ENCODE measurements around the gene GEN1. TPM values are rescaled to one million over a fixed set of nuclear protein-coding genes. Genes with fewer than 3 reads are reported as not detected.

GEN1 gene
- total and polyA plus RNA-seq, 2 of the 13 experiments (the other 11 are each of a cell fraction or from before 2014, with no cell fraction given), result 9.9 to 27.1 TPM

- TF ChIP-seq ZHX1 (CRISPR knock-in tag; IDR thresholded peaks at IDR 0.05; ENCODE audit: low read depth) (0 out of 2 replicates have a peak, but pooled peaks have one; percentile 26), ZNF331 (CRISPR knock-in tag; IDR thresholded peaks at IDR 0.05) (no peak), SCMH1 (CRISPR knock-in tag; IDR thresholded peaks at IDR 0.05; ENCODE audit: borderline replicate concordance) (no peak), PHF5A (CRISPR knock-in tag; IDR thresholded peaks at IDR 0.05; ENCODE audit: low read depth, unreplicated experiment) (no peak), GATAD2A (CRISPR knock-in tag; IDR thresholded peaks at IDR 0.05) (peak; percentile 56; the same call in 1 of the 2 replicates), SATB2 (CRISPR knock-in tag; IDR thresholded peaks at IDR 0.05) (0 out of 2 replicates have a peak, but pooled peaks have one; percentile 45), RBM39 (IDR thresholded peaks at IDR 0.05; ENCODE audit: low read depth, low read length, poor library complexity, severe bottlenecking) (no peak), HNF4G (IDR thresholded peaks at IDR 0.05; ENCODE audit: borderline replicate concordance, low read depth, low read length) (peak; percentile 48), HNF4G (CRISPR knock-in tag; IDR thresholded peaks at IDR 0.05; ENCODE audit: borderline replicate concordance, low read depth) (no peak), ARID5B (CRISPR knock-in tag; IDR thresholded peaks at IDR 0.05) (peak; percentile 56), ZNF329 (CRISPR knock-in tag; IDR thresholded peaks at IDR 0.05; ENCODE audit: low read depth) (no peak), MNT (IDR thresholded peaks at IDR 0.05) (no peak), RCOR2 (CRISPR knock-in tag; IDR thresholded peaks at IDR 0.05) (no peak), MEF2D (CRISPR knock-in tag; IDR thresholded peaks at IDR 0.05) (no peak)
- TF ChIP-seq, protein P1, sequence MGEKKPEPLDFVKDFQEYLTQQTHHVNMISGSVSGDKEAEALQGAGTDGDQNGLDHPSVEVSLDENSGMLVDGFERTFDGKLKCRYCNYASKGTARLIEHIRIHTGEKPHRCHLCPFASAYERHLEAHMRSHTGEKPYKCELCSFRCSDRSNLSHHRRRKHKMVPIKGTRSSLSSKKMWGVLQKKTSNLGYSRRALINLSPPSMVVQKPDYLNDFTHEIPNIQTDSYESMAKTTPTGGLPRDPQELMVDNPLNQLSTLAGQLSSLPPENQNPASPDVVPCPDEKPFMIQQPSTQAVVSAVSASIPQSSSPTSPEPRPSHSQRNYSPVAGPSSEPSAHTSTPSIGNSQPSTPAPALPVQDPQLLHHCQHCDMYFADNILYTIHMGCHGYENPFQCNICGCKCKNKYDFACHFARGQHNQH (CRISPR knock-in tag; IDR thresholded peaks at IDR 0.05), result no peak
- TF ChIP-seq, protein P2, sequence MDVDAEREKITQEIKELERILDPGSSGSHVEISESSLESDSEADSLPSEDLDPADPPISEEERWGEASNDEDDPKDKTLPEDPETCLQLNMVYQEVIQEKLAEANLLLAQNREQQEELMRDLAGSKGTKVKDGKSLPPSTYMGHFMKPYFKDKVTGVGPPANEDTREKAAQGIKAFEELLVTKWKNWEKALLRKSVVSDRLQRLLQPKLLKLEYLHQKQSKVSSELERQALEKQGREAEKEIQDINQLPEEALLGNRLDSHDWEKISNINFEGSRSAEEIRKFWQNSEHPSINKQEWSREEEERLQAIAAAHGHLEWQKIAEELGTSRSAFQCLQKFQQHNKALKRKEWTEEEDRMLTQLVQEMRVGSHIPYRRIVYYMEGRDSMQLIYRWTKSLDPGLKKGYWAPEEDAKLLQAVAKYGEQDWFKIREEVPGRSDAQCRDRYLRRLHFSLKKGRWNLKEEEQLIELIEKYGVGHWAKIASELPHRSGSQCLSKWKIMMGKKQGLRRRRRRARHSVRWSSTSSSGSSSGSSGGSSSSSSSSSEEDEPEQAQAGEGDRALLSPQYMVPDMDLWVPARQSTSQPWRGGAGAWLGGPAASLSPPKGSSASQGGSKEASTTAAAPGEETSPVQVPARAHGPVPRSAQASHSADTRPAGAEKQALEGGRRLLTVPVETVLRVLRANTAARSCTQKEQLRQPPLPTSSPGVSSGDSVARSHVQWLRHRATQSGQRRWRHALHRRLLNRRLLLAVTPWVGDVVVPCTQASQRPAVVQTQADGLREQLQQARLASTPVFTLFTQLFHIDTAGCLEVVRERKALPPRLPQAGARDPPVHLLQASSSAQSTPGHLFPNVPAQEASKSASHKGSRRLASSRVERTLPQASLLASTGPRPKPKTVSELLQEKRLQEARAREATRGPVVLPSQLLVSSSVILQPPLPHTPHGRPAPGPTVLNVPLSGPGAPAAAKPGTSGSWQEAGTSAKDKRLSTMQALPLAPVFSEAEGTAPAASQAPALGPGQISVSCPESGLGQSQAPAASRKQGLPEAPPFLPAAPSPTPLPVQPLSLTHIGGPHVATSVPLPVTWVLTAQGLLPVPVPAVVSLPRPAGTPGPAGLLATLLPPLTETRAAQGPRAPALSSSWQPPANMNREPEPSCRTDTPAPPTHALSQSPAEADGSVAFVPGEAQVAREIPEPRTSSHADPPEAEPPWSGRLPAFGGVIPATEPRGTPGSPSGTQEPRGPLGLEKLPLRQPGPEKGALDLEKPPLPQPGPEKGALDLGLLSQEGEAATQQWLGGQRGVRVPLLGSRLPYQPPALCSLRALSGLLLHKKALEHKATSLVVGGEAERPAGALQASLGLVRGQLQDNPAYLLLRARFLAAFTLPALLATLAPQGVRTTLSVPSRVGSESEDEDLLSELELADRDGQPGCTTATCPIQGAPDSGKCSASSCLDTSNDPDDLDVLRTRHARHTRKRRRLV (CRISPR knock-in tag; IDR thresholded peaks at IDR 0.05), result no peak
These were observed 11.5 kb downstream of the GEN1 start (continued) for GRCh38 chr2:17765398-17765797.

Measured in HepG2 (cell line).